SU-DHL-6 (cell line): ENCODE data around the gene LLCFC1.

Experiments
- H2AFZ ChIP-seq: fragments of 200-600 bp; sonication (generic); 2 replicates; pipeline ENCODE4 v1.6.1; 2014; ENCODE audit warnings: low read depth, mild to moderate bottlenecking, moderate library complexity, mixed read lengths, antibody characterized with exemption, low read length; ENCODE audit not compliant: severe bottlenecking
- H3F3A ChIP-seq: fragments of 200-600 bp; shearing (Covaris generic); 2 replicates; pipeline ENCODE4 v1.6.0; 2016; ENCODE audit warnings: antibody characterized with exemption, mild to moderate bottlenecking; ENCODE audit not compliant: insufficient read depth
- H3K27ac ChIP-seq: fragments of 200-600 bp; sonication (generic); 2 replicates; pipeline ENCODE4 v1.5.1; 2016; ENCODE audit warnings: low read depth, mild to moderate bottlenecking, low read length, moderate library complexity, mixed read lengths
- H3K27me3 ChIP-seq: fragments of 200-600 bp; sonication (generic), shearing (Covaris generic); 2 replicates; pipeline ENCODE4 v1.6.0; 2014; ENCODE audit warnings: mild to moderate bottlenecking, low read length
- H3K36me3 ChIP-seq: fragments of 200-600 bp; sonication (generic); 2 replicates; pipeline ENCODE4 v1.6.1; 2014; ENCODE audit warnings: mild to moderate bottlenecking, low read length, mixed read lengths
- H3K4me2 ChIP-seq: fragments of 300-600, 200-600 bp; shearing (Covaris generic), sonication (generic); 2 replicates; pipeline ENCODE4 v1.6.0; 2014; ENCODE audit warnings: low read length, low read depth, mild to moderate bottlenecking; ENCODE audit not compliant: poor library complexity, severe bottlenecking
- H3K4me3 ChIP-seq: fragments of 200-600 bp; sonication (generic); 2 replicates; pipeline ENCODE4 v1.5.1; 2014; ENCODE audit warnings: antibody characterized with exemption, low read length, mild to moderate bottlenecking, mixed read lengths; ENCODE audit not compliant: insufficient read depth, poor library complexity, severe bottlenecking
- H3K79me2 ChIP-seq: fragments of 200-600 bp; sonication (generic); 2 replicates; pipeline ENCODE4 v1.6.1; 2014; ENCODE audit warnings: mild to moderate bottlenecking, low read length, moderate library complexity; ENCODE audit not compliant: insufficient read depth
- H3K9ac ChIP-seq: fragments of 200-600 bp; sonication (generic); 2 replicates; pipeline ENCODE4 v1.7.0; 2014; ENCODE audit warnings: mild to moderate bottlenecking, low read length
- H3K9me2 ChIP-seq: fragments of 200-600 bp; sonication (generic); replicated peaks from 2 replicates; pipeline ENCODE4 v1.6.1; 2014; ENCODE audit warnings: low read length; ENCODE audit not compliant: insufficient read depth
- H3K9me3 ChIP-seq: fragments of 200-600 bp; sonication (generic); 2 replicates; pipeline ENCODE4 v1.6.1; 2014; ENCODE audit warnings: low read length, mixed read lengths; ENCODE audit not compliant: insufficient read depth
- H4K20me1 ChIP-seq: fragments of 200-600 bp; sonication (generic); 2 replicates; pipeline ENCODE4 v1.6.1; 2014; ENCODE audit warnings: low read depth, mild to moderate bottlenecking, antibody characterized with exemption, low read length, moderate library complexity, mixed read lengths
- CTCF ChIP-seq: fragments of 200-600 bp; sonication (generic); IDR thresholded peaks from one replicate; pipeline ENCODE4 v1.5.1; 2017; ENCODE audit warnings: antibody characterized with exemption, mild to moderate bottlenecking, low read length, moderate library complexity; ENCODE audit not compliant: insufficient read depth, poor library complexity, severe bottlenecking
- EZH2phosphoT487 ChIP-seq: fragments of 200-600 bp; sonication (generic), shearing (Covaris generic); conservative IDR thresholded peaks from 2 replicates; pipeline ENCODE4 v1.6.1; 2018; ENCODE audit warnings: mild to moderate bottlenecking, antibody characterized with exemption, low read length, moderate library complexity, mixed read lengths

The LLCFC1 gene

GRCh38 chr7:142938611-142939010, 673 bp upstream of the LLCFC1 start:
- no peaks in the 10 kb centered on the region for H3K36me3 ChIP-seq
- H3K9ac ChIP-seq, result no peak overlapping the region
- no peak for TF ChIP-seq EZH2phosphoT487
- no peaks in the 10 kb centered on the region for H3K9me2 ChIP-seq
- no peak overlapping the region for H3K4me3 ChIP-seq
- H3K79me2 ChIP-seq, result no peaks in the 10 kb centered on the region
- H4K20me1 ChIP-seq, result no peaks in the 10 kb centered on the region
- H3K9me3 ChIP-seq, result no peaks in the 10 kb centered on the region
- no peak overlapping the region for H3K4me2 ChIP-seq
- H2AFZ ChIP-seq, result no peak overlapping the region
- no peaks in the 10 kb centered on the region for H3K27me3 ChIP-seq
- H3F3A ChIP-seq, result no peaks in the 10 kb centered on the region
- H3K27ac ChIP-seq, result no peak overlapping the region

- Histone ChIP-seq H3K36me3 (no peaks in the 10 kb centered on the region), H3F3A (no peaks in the 10 kb centered on the region), H2AFZ (no peak overlapping the region), H3K4me3 (no peak overlapping the region), H3K9me3 (no peaks in the 10 kb centered on the region), H3K79me2 (no peaks in the 10 kb centered on the region), H3K9ac (no peak overlapping the region), H4K20me1 (no peaks in the 10 kb centered on the region), H3K4me2 (no peak overlapping the region), H3K27ac (no peak overlapping the region), H3K9me2 (no peaks in the 10 kb centered on the region), H3K27me3 (no peaks in the 10 kb centered on the region)
- TF ChIP-seq CTCF (no peak), EZH2phosphoT487 (no peak)
Observed at GRCh38 chr7:142940966-142941535, 1.8 kb downstream of the LLCFC1 start.

- no peaks in the 10 kb centered on the region for H3K27me3 ChIP-seq
Observed at GRCh38 chr7:142941541-142941940, 2.3 kb downstream of the LLCFC1 start.

More at GRCh38 chr7:142941541-142941940, 2.3 kb downstream of the LLCFC1 start:
- no peaks in the 10 kb centered on the region for H3F3A ChIP-seq
- no peaks in the 10 kb centered on the region for H3K9me3 ChIP-seq
- no peak overlapping the region for H3K27ac ChIP-seq
- TF ChIP-seq CTCF (no peak), EZH2phosphoT487 (no peak)
- no peaks in the 10 kb centered on the region for H3K79me2 ChIP-seq
- H2AFZ ChIP-seq, result no peak overlapping the region
- H3K9ac ChIP-seq, result no peak overlapping the region
- no peak overlapping the region for H3K4me3 ChIP-seq
- H4K20me1 ChIP-seq, result no peaks in the 10 kb centered on the region
- H3K4me2 ChIP-seq, result no peak overlapping the region
- H3K9me2 ChIP-seq, result no peaks in the 10 kb centered on the region
- no peaks in the 10 kb centered on the region for H3K36me3 ChIP-seq
